NB4 (cell line): Measurements from ENCODE around the gene FAR1.
"Not testable (repeated sequence)": the region's sequence is repeated elsewhere in the genome, so short reads cannot be mapped to it uniquely, and the experiment has no call there.

Experiments used
- MYC ChIP-seq: IDR thresholded peaks from 2 replicates; pipeline ENCODE4 v1.6.1; 2011; ENCODE audit warnings: low read depth, low read length
- POLR2A ChIP-seq: IDR thresholded peaks from 2 replicates; pipeline ENCODE4 v1.6.1; 2011; ENCODE audit warnings: mild to moderate bottlenecking; ENCODE audit not compliant: insufficient read length; ENCODE audit errors: extremely low read depth
- TF ChIP-seq, protein P1 (sequence below): IDR thresholded peaks from one replicate; pipeline ENCODE4 v1.5.1; 2012; ENCODE audit warnings: low read depth, low read length
- TF ChIP-seq, protein P2 (sequence below): IDR thresholded peaks from 2 replicates; pipeline ENCODE4 v1.6.1; 2011; ENCODE audit warnings: low read depth, low read length

- TF ChIP-seq MYC, POLR2A: not testable (repeated sequence)
- TF ChIP-seq, protein P1, sequence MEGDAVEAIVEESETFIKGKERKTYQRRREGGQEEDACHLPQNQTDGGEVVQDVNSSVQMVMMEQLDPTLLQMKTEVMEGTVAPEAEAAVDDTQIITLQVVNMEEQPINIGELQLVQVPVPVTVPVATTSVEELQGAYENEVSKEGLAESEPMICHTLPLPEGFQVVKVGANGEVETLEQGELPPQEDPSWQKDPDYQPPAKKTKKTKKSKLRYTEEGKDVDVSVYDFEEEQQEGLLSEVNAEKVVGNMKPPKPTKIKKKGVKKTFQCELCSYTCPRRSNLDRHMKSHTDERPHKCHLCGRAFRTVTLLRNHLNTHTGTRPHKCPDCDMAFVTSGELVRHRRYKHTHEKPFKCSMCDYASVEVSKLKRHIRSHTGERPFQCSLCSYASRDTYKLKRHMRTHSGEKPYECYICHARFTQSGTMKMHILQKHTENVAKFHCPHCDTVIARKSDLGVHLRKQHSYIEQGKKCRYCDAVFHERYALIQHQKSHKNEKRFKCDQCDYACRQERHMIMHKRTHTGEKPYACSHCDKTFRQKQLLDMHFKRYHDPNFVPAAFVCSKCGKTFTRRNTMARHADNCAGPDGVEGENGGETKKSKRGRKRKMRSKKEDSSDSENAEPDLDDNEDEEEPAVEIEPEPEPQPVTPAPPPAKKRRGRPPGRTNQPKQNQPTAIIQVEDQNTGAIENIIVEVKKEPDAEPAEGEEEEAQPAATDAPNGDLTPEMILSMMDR = not testable (repeated sequence)
- TF ChIP-seq, protein P2, sequence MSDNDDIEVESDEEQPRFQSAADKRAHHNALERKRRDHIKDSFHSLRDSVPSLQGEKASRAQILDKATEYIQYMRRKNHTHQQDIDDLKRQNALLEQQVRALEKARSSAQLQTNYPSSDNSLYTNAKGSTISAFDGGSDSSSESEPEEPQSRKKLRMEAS = not testable (repeated sequence)
Measured at GRCh38 chr11:13753316-13753715, 84.8 kb downstream of the FAR1 start.
